Measurements from ENCODE around the gene HOGA1.
"Not testable (repeated sequence)": the region's sequence is repeated elsewhere in the genome, so short reads cannot be mapped to it uniquely, and the experiment has no call there.

Gene HOGA1

DNA sequence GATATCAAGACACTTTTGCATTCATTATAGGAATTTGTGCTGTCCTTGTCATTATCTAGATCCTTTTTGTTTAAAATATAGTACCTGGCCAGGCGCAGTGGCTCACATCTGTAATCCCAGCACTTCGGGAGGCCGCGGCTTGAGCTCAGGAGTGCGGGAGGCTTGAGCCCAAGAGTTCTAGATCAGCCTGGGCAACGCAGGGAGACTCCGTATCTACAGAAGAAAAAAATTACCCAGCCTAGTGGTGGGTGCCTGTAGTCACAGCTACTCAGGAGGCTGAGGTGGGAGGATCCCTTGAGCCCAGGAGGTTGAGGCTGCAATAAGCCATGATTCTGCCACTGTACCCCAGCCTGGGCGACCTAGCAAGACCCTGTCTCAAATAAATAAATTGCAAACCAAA lies 49.7 kb downstream of the HOGA1 start:
- Mint-ChIP-seq H3K36me3 (ENCODE audit: low read depth) (peaks cover 3% of the 10 kb centered on the region), H3K4me3 (peak overlapping the region; percentile 95 to 96 (median 95)), H3K9me3 (no peaks in the 10 kb centered on the region), H3K27me3 (ENCODE audit: low read depth) (no peaks in the 10 kb centered on the region), H3K27ac (peak overlapping the region; percentile 90 to 95 (median 93)), H3K4me1 (peaks cover 12% of the 10 kb centered on the region)
- TF ChIP-seq, protein P1, sequence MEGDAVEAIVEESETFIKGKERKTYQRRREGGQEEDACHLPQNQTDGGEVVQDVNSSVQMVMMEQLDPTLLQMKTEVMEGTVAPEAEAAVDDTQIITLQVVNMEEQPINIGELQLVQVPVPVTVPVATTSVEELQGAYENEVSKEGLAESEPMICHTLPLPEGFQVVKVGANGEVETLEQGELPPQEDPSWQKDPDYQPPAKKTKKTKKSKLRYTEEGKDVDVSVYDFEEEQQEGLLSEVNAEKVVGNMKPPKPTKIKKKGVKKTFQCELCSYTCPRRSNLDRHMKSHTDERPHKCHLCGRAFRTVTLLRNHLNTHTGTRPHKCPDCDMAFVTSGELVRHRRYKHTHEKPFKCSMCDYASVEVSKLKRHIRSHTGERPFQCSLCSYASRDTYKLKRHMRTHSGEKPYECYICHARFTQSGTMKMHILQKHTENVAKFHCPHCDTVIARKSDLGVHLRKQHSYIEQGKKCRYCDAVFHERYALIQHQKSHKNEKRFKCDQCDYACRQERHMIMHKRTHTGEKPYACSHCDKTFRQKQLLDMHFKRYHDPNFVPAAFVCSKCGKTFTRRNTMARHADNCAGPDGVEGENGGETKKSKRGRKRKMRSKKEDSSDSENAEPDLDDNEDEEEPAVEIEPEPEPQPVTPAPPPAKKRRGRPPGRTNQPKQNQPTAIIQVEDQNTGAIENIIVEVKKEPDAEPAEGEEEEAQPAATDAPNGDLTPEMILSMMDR (IDR thresholded peaks at IDR 0.05; ENCODE audit: unreplicated experiment in 3 of 3), result peak in 2 of 3 experiments; percentile 9 to 44

DNA sequence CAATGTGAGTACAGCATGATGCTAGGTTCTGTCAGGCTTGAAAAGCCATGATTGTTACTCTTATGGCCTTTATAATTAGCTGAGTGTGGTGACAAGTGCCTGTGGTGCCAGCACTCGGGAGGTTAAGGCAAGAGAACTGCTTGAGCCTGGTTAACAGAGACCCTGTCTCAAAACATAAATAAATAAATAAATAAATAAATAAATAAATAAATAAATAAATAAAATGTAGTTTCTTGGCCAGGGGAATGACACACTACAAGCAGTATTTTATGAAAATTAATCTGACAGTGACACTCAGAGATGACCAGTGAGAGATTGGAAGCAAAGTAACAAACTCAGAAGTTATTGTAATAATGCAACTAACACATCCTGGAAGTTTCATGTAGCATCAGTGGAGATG lies 51.4 kb downstream of the HOGA1 start:
- Mint-ChIP-seq H3K4me3 (peak overlapping the region in 1 of 3 experiments; percentile 30), H3K9me3 (no peaks in the 10 kb centered on the region), H3K27ac (no peak overlapping the region), H3K36me3 (ENCODE audit: low read depth) (no peaks in the 10 kb centered on the region), H3K4me1 (peaks cover 12% of the 10 kb centered on the region), H3K27me3 (ENCODE audit: low read depth) (no peaks in the 10 kb centered on the region)
- TF ChIP-seq, protein P1 (IDR thresholded peaks at IDR 0.05; ENCODE audit: unreplicated experiment in 3 of 3), result no peak

DNA sequence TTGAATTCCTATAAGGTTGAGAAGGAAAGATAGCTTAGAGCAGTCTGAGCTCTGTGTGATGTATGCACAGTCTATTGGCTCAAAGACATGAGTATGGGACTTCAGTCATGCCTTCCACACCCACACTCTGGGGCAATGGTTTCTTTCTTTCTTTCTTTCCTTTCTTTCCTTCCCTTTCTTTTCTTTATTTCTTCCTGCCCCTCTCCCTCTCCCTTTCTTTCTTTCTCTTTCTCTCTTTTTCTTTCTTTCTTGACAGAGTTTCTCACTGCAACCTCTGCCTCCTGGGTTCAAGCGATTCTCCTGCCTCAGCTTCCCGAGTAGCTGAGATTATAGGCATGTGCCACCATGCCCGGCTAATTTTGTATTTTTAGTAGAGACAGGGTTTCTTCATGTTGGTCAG lies 54.9 kb downstream of the HOGA1 start:
- not testable (repeated sequence) for H3K36me3 Mint-ChIP-seq (ENCODE audit: low read depth); H3K9me3 Mint-ChIP-seq; H3K27me3 Mint-ChIP-seq (ENCODE audit: low read depth)
- Mint-ChIP-seq H3K27ac (peak overlapping the region in 1 of 3 experiments; percentile 97), H3K4me1 (peaks cover 19% of the 10 kb centered on the region), H3K4me3 (peak overlapping the region in 1 of 3 experiments; percentile 25)

DNA sequence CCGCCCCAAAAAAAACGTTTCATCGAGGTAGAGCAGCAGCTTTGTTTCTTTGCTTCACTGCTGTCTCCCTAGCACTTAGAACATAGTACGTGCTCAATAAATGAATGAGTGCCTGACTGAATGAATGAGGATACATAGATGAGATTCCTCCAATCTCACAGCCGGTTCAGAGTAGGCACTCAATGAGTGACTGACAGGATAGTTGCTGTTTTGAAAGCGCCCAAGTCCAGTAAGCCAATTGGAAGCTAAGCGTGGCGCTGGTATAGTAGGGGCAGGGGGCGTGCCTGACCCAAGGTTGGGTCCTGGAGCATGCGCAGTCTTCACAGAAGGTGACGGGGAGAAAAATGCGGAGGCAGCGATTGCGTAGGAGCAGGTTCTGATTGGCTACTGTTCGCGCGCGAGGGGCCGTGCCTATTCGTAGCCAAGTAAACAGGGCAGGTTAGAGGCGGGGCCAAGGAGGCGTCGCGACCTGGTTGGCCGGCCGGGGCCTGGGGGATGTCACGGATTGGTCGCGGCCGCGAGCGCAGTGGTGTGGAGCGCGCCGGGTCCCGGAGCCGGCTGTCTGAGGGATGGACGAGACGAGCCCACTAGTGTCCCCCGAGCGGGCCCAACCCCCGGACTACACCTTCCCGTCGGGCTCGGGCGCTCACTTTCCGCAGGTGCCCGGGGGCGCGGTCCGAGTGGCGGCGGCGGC lies 56.1 kb downstream of the HOGA1 start, which contains the start of gene PI4K2A:
Gene PI4K2A, plus strand, starts transcription at position 498 of the 694 bp plus-strand sequence. Its CDS starts 72 bp downstream, at position 570.
- peaks cover 19% of the 10 kb centered on the region for H3K4me1 Mint-ChIP-seq
- peak within 1 kb of the TSS; percentile 56 to 95 (median 94) for H3K27ac Mint-ChIP-seq
- peaks cover 16% of the 10 kb centered on the region for H3K36me3 Mint-ChIP-seq (ENCODE audit: low read depth)
- TF ChIP-seq, protein P1 (IDR thresholded peaks at IDR 0.05; ENCODE audit: unreplicated experiment in 3 of 3), result no peak
- peak within 1 kb of the TSS; percentile 99 to 100 (median 99) for H3K4me3 Mint-ChIP-seq
- H3K27me3 Mint-ChIP-seq (ENCODE audit: low read depth), result peaks cover 5% of the 10 kb centered on the region
- H3K9me3 Mint-ChIP-seq, result no peaks in the 10 kb centered on the region

DNA sequence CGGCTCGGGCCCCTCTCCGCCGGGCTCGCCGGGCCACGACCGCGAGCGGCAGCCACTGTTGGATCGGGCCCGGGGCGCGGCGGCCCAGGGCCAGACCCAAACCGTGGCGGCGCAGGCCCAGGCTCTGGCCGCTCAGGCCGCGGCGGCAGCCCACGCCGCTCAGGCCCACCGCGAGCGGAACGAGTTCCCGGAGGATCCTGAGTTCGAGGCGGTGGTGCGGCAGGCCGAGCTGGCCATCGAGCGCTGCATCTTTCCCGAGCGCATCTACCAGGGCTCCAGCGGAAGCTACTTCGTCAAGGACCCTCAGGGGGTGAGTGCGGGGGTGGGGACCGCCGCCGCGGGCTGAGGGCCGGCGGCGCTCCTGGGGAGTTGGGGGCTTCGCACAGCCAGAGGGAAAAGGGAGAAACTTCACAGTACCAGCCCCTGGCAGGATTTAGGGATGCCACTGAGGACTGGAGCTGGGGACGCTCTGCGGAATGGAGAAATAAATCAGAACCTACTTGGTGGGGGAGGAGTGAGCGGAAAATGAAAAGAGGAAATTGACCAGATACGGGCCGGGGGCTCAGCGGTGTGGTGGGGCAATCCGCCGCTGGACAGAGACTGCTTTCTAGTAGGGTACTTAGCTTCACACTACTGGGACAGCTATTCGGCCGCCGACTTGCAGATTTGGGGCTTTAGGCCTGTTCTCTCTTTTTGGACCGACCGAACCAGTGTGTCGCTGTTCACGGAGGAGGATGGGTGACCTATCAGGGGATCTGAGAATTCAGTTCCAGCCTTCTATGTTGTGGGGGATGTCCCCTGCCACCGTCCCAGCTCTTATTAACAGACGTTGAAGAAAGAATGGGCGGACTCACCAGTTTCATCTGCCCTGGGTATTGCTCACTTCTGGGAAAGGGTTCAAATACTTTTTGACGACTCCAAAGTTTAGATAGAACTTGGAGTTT lies 57.0 kb downstream of the HOGA1 start:
- Mint-ChIP-seq H3K4me3 (peak overlapping the region; percentile 99 to 100 (median 99)), H3K4me1 (peaks cover 19% of the 10 kb centered on the region), H3K27ac (peak overlapping the region; percentile 56 to 95 (median 94)), H3K9me3 (no peaks in the 10 kb centered on the region), H3K27me3 (ENCODE audit: low read depth) (peaks cover 5% of the 10 kb centered on the region), H3K36me3 (ENCODE audit: low read depth) (peaks cover 20% of the 10 kb centered on the region)
- TF ChIP-seq, protein P1 (IDR thresholded peaks at IDR 0.05; ENCODE audit: unreplicated experiment in 3 of 3), result no peak

DNA sequence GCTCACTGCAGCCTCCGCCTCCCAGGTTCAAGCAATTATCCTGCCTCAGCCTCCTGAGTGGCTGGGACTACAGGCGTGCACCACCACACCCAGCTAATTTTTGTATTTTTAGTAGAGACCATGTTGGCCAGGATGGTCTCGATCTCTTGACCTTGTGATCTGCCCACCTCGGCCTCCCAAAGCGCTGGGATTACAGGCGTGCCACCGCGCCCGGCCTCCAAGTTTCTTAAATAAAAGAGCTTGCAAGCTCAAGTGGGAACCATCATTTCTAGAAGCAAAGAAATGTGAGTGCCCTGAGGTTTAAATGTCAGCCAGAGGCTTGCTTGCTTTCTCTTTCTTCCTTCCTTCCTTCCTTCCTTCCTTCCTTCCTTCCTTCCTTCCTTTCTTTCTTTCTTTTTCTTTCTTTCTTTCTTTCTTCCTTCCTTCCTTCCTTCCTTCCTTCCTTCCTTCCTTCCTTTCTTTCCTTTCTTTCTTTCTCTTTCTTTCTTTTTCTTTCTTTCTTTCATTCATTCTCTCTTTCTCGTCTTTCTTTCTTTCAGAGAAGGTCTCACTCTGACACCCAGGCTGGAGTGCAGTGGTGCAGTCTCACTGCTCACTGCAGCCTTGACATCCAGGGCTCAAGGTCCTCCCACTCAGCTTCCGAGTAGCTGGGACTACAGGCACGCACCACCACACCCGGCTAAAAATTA lies 58.4 kb downstream of the HOGA1 start:
- not testable (repeated sequence) for H3K9me3 Mint-ChIP-seq; H3K27me3 Mint-ChIP-seq (ENCODE audit: low read depth); H3K27ac Mint-ChIP-seq
- peaks cover 23% of the 10 kb centered on the region for H3K36me3 Mint-ChIP-seq (ENCODE audit: low read depth)
- H3K4me3 Mint-ChIP-seq, result peak overlapping the region; percentile 99 to 100 (median 99)
- peaks cover 19% of the 10 kb centered on the region for H3K4me1 Mint-ChIP-seq
